HS-27A (cell line): ENCODE data around the gene ZNF469.

Experiments used
- DNase-seq: peaks from one replicate; pipeline ENCODE4 v3.0.0-alpha.2; 2012; ENCODE audit warnings: low read depth, missing footprints

The ZNF469 gene

DNA sequence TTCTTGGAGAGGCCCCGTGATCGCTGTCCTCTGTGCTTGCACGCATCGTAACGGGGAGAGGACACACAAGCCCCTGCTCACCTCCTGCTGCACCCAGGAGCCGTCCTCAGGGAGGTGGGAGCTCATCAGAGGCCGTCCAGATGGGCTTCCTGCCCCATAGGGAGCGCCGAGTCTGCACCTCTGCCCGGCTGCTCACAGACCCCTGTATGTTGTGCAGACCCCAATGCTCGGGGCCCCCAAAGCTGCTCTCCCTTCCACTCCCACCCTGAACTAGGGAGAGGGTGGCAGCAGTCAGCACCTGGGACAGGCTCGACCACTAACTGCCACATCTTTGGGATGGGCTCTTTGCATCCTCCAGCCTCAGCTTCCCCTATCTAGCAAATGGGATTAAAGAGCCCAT lies 4.4 kb upstream of the ZNF469 start:
- DNase-seq, result no peak

DNA sequence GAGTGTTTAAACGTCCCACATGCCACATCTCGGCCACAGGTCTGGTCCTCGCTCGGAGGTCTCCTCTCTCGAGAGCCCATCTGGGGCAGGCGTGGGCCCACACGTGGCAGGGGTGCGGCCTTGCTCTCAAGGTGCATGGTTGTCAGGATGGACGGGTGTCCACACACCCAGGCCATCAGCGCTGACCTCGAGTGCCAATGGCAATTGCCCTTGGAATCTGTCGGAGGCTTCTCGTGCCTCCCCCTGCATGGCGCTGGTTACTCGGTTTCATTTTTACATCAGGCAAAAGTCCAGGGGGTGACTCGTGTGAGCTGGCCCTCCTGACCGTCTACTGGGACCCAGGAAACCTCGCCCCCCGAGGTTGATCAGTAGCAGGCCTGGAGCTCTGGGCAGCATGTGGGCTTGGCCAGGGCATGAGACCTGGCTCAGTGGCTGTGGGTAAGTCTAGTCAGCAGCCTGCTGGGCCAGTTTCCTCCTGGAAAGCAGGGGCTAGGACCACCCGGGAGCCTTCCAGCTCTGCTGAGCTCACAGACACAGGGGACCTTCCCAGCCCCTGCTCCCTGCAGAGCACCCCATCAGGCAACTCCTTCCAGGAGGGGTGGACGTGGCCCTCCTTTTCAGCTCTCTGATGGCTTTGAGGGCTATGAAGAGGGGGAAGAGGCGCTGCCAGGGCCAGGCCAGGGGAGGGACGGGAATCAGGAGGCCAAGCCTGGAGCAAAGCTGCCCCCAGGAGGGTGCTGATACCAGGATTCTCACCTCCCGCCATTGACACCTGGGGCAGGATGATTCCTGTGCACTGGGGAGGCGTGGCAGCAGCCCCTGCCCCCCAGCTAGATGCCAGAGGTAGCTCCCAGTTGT lies 3.7 kb upstream of the ZNF469 start:
- DNase-seq, result no peak

DNA sequence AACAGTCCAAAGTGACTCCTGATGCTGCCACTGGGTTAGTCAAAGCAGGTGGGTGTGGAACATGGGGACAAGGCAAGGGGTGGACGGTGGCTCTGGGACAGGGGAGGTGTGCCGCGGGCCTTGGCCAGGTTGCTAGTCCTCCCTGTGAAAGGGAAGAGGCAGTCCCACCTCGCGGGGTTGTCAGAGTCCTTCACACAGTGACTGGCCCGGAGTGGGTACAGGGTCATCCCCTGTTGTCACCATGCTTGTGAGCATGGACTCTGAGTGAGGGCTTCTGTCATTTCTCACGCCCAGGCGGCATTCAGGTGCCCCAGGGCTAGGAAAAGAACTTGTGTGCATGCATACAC lies 3.1 kb upstream of the ZNF469 start:
- no peak for DNase-seq

DNA sequence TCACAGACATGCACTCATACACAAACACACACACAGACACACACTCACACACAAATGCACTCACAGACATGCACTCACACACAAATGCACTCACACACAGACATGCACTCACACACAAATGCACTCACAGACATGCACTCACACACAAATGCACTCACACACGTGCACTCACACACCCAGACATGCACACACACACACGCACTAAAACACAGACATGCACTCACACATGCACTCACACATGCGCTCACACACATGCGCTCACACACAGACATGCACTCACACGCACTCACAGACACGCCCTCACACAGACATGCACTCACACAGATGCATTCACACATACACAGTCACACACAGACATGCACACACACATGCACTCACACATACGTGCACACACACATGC lies 2.7 kb upstream of the ZNF469 start:
- DNase-seq, result no peak

DNA sequence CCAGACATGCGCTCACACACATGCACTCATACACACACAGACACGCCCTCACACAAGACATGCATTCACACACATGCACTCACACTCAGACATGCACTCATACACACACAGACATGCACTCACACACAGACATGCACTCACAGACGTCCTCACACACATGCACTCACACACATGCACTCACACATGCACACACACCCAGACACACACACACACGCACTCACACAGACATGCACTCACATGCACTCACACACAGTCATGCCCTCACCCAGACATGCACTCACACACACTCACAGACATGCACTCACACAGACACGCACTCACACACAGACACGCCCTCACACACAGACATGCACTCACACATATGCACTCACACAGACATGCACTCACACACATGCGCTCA lies 2.1 kb upstream of the ZNF469 start:
- no peak for DNase-seq

DNA sequence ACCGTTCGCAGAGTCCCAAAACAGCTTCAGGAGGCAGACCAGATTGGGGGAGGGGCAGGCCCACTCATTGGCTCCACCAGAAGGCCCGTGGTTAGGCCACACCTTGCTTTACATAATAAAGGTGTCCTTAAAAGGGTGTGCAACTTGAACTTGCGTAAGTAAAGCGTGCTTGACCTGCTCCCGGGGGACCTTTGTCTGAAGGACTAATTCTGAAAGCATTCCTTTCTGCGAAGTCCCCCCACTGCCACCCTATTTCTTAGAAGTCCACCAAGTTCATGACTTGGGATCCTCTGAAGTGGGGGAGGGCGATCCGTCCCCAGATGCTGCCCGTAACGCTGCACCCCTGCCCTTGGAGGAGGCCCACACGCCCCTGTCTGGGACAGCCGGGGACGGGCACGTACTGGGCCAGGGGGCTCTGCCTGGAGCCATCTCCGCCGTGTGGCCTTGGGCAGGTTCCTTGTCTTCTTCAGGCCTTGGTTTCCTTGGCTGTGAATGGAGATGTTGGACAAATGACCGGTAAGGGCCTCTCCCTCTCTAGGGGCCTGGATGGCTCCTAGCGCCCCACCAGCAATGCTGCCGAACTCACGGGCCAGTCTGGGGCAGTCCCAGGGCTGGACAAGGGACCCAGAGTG lies 823 bp upstream of the ZNF469 start:
- DNase-seq, result no peak

DNA sequence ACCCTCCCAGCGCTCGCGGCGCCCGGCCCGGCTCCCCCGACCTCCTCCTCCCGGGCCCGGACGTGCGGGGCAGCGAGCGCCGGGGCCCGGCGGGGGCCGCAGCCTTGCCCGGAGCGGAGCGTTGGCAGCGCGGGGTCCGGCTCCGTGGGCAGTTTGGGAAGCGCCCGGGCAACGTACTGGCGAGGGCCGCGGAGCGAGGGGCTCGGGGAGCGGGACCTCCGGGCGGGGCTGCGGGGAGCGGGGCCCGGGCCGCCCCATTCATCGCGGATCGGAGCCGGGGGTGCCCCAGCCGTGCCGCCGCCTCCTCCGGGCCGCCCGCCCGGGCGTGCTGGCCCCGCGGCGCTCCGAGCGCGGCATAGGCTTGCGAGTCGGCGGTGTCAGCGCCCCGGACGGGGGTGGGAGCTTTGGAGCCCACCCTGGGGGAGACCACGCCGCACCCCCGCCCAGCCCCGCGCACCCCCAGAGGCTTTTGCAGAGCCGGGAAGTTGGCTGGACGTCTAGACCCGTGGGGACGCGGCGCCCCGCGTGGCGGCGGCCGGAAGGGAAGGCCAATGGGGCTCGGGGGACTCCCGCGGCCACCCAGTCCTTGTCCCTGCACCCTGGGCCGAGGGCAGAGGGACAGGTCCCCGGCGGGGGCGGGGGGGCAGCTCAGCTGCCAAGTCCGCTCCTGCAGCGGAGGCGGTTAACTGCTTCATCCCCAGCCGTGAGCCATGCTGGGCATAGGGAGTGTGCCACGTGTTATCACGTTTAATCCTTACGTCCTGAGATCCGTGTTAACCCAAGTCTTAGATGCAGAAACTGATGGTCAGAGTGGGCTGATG lies 852 bp downstream of the ZNF469 start:
- no peak for DNase-seq

DNA sequence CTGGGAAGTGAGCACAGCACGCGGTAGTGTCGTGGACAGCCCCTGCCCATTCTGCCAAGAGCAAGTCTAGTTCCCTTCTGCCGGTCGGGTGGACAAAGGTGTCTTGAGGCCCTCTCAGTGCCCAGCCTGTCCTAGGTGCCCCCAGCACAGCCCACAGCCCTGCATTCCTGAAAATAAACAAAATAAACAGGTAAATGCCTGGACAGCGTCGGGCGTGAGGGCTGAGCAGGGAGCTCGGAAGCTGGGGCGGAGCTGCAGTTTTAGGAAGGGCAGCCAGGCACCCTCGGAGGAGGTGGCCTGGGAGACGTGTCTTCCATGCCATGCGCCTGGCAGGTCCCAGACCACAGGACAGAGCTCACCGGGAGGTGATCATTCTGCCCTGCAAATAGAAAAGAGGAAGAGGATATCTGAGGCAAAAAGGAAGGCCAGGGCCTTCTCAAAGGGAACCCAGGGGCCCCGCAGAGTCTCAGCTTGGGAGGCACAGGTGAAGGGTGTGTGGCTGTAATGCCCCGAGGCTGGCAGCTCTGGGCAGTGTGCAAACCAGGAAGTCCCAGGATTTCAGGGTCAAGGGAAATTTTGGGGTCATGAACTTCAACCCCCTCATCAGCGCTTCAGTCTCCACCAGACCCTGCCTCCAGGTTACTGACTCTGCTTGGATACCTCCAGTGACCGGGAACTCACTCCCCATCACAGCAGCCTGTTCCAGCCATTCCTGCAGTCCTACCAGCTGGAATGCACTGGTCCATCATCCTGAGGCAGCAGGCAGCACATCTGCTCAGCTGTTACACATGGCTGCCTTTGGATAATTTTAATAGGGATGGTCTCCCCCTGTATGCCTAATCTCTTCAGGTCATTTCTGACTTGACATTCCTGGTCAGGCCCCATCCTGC lies 1.7 kb downstream of the ZNF469 start:
- DNase-seq, result no peak

DNA sequence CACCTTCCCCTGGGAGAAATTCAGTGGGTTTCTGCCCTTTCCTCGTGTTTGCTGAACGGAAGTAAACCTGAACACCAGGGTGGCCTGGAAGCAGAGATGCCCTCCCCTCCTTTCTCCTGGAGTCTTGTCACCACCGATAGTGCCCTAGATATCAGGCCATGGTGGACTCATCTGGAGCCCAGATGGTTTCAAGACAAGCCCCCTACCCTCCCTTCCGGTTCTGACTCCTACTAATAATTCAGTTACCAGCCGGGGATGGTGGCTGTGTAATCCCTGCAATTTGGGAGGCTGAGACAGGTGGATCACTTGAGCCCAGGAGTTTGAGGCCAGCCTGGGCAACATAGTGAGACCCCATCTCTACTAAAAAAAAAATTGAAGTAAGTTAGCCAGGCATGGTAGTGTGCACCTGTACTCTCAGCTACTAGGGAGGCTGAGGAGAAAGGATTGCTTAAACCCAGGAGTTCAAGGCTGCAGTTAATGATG lies 2.4 kb downstream of the ZNF469 start:
- DNase-seq, result no peak

DNA sequence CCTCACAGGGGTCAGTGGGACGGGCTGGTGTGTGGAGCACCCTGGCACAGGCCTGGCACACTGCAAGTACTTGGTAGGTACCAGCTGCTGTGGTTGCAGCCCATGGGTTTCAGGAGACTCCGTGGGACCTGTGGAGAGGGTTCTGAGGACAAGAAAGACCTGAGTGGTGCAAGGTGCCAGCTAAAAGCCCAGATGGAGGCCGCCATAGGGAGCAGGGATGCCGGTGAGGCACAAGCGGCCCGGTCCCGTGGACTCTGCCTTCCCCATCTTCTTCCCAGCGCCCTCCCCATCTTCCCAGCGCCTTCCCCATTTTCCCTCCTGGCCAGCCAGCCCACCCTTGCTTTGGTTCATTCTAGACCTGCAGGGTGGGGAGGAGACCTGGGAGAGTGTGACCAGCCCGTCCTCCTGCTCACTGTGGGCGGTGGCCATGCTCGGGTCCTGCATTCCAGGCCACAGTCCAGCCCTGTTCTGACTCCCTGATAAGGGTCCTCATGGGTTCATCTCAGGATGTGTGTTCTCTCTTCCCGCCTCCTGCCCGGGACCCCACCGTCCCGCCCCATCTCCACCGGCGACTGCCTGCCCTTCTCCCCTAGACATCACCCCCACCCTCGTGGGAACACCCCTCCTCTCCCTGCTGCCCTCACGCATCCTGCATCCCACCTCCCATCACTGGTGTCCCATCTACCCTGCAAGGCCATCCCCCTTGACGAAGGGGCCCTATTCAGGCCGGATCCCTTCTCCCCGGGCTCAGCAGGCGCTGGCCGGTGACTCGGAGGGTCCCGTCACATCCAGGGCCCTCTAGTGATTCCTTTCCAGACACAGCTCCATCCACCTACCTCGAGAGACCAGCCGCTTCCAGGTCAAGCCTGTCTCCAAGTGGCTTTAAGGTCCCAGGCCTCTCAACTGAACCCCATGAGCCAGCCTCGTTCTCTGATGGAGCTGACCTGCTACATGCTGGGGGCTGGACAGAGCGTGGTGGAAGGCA lies 3.4 kb downstream of the ZNF469 start:
- no peak for DNase-seq

DNA sequence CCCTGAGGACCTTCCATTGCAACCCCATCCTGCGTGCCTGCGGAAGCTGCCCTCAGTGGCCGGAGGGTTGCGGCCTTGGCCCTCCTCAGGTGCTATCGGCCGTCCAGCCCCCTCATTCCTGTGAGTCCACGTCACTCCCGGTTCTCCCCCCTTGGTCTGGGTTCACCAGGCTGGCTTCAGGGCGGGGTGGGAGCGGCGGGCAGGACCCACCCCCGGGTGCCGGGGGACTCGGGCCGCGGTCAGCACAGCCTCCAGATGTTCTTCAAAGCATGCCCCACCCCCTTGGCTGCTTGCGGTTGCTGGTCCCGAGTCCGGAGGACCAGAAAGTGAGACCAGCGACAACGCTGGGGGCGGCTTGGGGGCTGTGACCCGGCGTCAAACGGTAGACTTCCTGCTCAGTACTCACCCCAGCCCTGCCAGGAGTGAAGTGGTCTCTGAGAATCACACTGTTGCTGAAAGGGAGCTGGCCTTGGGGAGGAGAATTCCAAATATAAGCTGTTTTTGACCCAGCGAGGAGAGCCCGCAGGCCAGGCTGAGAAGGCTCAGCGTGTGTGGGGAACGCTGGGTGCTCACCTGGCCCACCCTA lies 4.5 kb downstream of the ZNF469 start:
- DNase-seq, result no peak

DNA sequence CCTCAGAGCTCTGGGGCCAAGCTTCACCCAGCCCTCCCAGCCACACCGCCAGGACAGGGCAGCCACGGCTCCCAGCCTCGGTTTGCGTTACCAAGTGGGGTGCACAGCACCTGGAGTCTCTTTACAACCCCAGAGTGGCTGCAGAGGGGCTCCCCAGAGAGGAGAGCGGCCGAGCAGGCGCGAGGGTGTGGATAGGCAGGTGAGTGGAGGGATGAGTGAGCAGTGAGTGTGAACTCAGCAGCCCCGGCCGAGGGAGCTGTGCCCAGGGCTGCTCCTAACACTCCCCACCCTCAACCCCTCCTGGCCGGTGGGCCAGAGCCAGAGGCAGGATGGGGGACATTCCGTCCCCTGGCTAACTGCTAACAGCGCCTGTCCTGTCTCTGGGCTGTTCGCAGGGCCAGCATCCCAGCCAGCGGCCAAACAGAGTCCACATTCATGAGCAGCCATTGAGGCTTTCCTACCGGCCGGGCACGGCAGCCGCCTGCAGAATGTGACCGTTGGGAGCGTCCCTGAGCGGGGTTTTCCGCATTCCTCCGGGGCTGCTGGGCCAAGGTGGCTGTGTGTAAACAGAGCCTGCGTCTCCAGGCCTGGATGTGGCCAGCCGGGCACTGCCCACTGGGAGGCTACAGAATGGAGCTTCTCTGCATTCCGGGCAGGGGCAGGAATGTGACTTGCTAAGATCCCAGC lies 5.3 kb downstream of the ZNF469 start:
- no peak for DNase-seq

DNA sequence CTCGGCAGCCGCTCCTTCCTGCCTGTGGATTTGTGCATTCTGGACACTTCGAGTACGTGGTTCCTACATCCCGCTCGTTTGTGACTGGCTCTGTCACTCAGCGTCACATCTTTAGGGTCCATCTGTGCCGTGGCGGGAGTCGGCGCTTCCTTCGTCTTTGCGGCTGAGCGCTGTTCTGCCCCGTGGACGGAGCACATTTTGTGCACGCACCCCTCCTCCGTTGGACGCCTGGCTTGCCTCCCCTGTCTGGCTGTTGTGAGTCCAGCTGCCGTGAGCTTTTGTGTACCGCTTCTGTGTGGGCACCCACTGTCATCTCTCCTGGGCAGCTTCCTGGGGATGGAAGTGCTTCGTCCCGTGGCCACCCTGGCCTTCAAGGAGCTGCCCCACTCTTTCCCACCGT lies 6.4 kb downstream of the ZNF469 start:
- DNase-seq, result no peak

DNA sequence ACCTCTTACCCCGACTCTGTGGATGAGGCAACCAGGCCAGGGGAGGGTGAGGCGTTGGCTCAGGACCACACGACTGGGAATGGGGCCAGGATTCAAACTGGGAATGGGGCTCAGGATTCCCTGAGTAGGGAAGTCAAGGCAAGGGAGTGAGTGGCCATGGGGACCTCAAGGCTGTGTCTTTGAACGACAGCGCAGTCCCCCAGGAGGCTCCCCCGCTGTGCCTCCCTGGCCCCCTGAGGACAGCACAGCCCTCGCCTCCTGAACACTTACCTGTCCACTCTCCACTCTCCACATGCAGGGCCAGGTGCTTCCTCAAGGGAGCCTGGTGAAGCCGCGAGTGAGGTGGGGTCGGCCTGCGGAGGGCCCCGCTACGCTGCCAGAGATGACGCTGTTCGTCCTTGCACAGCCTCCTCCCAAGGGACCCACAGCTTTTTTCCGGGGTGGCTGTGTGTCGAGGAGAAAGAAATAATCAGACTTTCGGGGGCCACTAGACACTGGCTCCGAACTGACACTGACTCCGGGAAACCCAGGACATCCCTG lies 6.9 kb downstream of the ZNF469 start:
- no peak for DNase-seq

DNA sequence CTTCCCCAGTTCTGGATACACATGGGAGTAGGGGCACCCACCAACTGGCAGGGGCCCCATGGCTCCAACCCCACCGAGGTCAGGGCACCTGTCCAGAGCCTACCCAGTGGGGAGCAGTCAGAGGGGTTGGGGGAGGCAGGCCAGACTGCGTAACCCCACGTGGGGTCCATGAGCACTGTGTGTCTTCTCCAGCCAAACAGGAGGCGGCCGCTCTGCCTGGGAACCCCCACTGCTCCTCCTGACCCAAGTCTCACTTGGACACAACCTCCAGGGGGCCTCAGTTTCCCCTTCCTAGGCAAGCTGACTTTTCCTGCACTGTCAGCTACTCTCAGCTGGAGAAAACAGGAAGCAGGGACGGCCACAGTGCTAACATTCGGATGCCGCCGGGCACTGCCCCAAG lies 7.5 kb downstream of the ZNF469 start:
- no peak for DNase-seq

DNA sequence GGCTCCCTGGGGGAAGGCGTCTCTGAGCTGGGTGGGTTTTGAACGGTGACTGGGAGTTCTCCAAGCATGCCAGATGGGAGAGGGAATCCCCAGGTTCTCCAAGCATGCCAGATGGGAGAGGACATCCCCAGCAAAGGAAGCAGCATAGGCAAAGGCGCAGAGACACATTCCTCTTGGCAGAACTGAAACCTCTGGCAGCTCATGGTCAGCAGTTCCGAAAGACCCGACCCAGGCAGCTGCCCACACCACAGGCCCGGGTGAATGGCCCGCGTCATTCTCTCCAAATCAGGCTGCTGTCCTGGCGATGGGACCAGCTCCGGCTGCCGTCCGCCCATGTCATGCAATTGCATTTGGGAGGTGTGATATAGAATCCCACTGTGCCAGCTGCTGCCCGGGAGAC lies 8.0 kb downstream of the ZNF469 start:
- no peak for DNase-seq

DNA sequence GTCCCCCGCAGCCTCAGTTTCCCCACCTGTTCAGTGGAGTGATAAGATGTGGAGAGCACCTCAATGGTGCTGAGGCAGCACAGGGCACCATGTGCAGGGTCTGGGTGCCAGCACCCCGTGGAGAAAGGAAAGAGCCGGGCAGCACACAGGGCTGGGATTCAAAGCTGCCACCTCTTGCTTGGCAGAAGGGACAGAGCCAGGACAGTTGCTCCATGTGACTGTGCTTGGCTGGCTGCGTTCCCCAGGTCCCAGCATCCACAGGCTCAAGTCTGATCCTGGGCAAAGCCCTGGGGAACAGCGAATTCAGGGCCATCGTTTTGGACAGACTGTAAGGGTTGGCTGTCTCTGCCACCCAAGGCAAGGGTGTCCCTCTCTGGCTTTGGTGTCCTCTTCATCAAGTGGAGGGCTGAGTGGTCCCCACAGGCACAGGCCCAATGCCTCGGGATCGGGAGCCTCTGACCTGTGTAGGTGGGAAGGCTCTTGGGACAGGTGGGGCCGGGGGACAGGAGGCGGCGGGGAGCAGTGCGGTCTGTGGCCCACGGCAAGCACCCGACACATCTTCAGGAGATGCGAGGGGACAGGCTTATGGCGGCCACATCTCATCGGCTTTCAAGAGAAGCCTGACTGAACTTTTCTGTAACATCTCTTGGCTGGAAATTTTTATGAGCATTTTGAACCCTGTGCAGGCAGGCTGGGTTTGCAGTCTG lies 8.5 kb downstream of the ZNF469 start:
- DNase-seq, result no peak

DNA sequence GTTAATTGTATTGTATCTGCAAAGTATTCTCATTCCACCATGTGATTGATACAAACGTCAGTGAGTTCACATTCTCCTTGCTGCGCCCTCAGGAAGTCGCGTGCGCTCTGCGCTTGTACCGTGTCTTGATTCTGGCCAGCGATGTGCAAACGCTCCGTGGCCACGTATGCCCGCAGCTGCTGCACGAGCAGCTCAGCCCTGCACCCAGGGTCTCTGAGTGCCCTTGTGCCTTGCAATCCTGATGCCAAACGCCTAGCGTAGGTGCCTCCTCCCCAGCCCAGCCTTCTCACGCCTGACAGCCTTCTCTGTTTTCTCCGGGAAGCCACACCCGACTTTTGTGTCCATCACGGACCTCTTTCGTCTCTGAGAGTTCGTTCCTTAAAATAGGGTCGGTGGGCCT lies 9.4 kb downstream of the ZNF469 start:
- no peak for DNase-seq

DNA sequence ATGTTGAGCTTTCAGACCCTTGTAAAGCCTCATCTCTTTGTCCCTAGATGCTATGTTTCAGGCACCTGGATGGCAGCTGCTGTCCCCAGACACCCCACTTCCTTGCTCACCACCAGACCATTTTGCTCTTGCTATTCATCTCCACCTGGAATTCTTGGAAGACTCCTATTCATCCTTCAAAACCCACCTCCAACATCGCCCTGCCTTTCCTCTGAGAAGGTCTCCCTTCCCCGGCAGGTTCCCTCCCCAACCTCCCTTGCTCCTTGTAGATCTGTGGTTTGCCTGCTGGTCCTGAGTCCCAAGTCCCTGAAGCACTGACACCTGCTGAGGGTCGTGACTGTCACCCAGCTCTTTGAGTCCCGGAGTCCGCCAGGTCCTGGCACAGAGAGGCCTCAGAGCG lies 9.9 kb downstream of the ZNF469 start:
- DNase-seq, result no peak
